ENCODE data around the gene DAAM2.

Gene DAAM2

DNA sequence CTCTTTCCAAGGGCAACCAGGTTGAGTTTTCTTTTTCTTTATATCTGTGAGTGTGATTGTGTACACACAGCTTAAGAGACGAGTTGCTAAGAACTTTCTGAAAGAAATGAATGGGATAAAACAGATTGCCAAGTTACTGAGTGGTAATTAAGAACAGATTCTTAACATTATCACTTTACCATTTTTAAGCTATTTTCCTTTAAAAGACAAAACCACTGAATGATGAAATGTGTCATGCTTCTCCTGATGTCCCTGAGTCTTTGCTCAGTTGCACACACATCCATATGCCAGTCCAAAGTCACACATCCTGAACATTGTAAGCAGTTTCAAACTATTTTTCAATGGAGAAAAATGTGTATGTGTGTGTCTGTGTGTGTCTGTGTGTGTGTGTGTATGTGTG, 5.5 kb upstream of the DAAM2 start:
- DNase-seq (ENCODE audit: extremely low read depth in 1 of 2, low read depth in 1 of 2) = no peak

DNA sequence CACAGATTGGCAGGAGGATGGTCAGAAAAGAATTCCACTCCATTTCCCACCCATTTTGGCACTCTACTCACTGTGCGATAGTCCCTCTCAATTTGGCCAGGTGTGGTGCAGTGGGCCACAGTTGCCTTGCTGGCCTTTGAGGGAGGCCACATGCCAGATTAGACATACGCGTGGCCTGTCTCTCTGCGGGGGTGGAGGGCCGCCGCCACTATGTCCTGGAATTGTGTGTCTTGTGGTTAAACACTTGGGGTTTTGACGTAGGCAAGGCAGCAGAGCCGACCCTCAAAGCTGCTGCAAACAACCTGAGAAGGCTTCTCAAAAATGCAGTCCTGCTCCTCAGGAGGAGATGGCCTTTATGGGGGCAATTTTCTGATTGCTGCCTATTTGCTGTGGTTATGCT, 4.9 kb upstream of the DAAM2 start:
- no peak for DNase-seq (ENCODE audit: extremely low read depth in 1 of 2, low read depth in 1 of 2)

DNA sequence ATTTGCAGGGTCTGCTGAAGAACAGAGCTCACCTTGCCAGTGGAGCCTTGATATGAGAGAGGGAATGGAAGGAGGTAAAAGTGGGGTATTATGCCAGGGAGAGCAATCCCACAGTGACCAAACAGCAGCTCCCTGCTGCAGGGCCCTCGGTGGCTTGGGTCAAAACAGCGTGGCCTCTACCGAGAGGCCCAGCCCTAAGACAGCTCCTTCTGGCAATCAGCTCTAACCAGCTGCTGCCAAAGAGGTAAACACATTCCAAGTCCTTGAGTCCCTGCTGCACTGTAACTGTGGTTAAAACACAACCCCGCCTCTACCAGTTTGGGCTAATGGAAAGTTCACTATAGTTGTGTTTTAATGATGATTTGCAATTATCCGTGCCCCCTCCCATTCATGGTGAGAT, 1.4 kb upstream of the DAAM2 start:
- DNase-seq (ENCODE audit: extremely low read depth in 1 of 2, low read depth in 1 of 2) = no peak

GRCh38 chr6:39791311-39791710, 865 bp upstream of the DAAM2 start:
- no peak for DNase-seq (ENCODE audit: extremely low read depth in 1 of 2, low read depth in 1 of 2)

DNA sequence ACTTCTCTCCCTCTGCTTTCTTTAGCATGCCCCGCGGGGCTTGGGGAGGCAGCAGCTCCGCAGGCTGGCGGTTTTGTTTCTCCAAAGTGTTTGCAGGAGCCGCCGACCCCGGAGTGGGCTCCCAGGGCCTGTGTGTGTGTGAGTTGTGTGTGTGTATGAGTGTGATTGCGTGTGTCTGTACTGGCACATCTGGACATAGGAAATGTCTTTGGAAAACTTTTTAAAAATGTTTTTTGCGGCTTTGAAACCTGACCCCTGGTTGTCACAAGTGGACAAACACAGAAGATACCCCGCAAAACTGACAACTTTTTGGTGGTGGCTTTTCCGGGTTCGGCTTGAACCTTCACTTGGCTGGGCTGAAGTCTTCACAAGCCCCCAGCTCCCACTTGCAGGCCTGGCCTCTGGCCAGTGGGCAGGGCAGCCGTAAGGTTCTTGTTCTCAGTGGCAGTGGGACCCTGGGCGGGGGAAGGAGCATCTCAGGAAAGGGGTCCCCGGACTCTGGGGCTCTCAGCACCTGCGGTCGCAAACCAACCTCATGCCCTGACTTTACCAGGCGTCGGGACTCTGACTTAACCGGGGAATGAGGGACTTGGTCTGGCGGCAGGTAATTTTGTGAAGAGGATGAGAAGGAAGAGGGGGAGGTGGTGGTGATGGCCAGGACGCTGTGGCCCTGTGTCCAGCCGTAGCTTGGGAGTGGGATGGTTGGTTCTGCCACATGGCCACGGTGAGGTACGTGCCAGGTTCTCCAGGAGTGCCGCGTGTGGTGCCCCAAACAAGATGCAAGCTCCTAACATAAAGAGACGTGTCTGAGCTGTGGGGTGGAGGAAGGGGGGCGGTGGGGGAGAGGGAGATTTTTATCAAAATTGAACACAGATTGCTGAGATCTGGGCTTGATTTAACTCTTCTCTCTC, 619 bp downstream of the DAAM2 start:
- no peak for DNase-seq (ENCODE audit: extremely low read depth in 1 of 2, low read depth in 1 of 2)

DNA sequence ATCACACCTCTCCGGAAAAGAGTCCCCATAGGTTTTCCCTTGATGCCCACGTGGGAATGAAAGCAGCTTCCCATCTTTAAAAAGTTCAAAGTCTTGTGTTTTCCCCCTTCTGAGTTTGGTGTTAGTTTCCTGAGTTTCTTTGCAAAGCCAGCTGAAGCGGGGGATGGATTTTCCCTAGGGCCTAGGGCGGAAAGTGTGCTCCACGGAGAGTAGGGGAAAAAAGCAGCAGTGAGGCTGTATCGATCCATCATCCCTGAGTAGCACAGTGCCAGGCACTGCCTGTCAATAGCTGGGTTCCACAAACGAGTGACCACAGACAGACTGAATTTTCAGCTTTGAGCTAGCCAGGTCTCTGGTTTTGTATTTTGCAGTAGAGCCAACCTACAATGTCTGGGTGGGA, 1.3 kb downstream of the DAAM2 start:
- DNase-seq (ENCODE audit: extremely low read depth in 1 of 2, low read depth in 1 of 2) = no peak

GRCh38 chr6:39794231-39794630, 2.1 kb downstream of the DAAM2 start:
- no peak for DNase-seq (ENCODE audit: extremely low read depth in 1 of 2, low read depth in 1 of 2)

GRCh38 chr6:39797751-39798150, 5.6 kb downstream of the DAAM2 start:
- no peak for DNase-seq (ENCODE audit: extremely low read depth in 1 of 2, low read depth in 1 of 2)

DNA sequence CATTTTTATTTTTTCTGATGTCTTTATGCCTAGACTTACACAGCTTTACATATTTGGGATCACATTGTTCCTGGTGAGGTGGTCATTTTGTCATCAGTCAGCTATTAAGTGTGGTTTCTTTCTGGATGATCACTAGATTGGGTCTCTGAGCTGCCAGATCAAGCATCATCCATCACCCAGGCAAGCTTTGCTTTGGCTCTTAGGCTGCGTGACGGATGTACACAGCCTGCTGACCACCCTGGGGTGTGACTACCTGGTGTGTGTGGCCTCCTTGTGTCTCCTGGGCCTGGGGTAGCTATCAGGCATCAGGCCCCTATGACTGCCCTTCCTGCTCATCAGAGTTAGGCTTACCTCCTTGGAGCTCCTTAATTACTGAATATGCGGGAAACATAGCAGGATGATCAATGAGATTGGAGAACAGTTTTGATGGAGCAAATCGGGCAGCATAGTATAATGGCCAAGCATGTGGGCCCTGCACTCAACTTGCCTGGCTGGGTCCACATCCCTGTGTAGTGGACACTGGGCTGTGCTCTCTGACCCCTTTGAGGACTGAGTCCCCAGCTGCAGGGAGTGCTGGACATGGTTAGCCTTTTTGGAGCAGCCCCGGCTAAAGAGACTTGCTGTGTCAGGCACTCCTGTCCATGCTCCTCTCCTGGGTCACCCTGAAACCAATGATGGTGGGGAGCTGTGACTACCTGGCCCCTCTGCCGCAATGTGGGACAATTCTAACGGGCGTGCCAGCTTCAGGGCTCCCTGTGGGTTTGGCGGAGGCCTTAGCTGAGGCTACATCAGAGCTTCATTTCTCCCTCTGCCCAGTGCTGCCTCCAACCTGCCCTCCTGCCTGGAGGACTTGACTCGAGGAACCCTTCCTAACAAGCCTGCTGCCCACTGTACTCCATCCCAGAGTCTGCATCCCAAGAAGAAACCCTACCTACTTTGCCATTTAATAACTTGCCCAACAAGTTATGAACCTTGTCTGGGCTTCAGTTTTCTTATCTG, 8.2 kb downstream of the DAAM2 start:
- no peak for DNase-seq (ENCODE audit: extremely low read depth in 1 of 2, low read depth in 1 of 2)

DNA sequence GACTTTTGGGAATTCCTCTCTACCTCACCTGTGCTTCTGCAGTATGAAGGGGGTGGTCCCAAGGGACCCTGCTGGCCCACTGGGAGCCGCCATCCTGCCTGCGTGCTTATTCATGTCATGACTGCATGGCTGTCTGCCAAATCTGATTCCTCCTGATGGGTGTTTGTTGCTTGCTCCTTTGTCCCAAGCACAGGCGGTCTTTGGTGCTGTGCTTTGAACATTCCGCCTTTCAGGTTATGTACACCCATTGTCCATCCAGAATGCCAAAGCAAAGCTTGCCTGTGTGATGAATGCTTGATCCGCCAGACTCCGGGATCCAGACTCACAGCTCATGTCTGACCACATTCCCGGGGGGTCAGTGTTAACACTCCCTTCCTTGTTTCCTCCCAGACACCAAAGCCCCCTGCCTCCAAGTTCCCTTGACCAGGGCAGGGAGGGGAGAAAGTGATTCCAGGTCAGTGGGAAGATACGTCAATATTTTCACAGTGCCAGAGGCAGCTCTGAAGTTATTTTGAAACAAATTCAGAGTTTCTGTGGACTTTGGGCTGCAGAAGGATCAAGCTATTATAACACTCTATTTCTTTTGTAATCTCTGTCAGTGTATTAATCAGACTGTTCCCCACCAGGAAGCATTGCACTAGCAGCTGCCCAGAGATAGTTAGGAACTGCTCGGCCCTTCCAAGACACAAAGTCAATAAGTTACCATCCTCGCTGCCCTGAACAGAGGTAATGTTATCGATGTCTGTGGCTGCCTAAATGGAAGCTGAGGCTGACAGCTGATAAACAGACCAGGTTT, 9.5 kb downstream of the DAAM2 start:
- no peak for DNase-seq (ENCODE audit: extremely low read depth in 1 of 2, low read depth in 1 of 2)

GRCh38 chr6:39803872-39804271, 11.7 kb downstream of the DAAM2 start:
- DNase-seq (ENCODE audit: extremely low read depth in 1 of 2, low read depth in 1 of 2) = no peak

DNA sequence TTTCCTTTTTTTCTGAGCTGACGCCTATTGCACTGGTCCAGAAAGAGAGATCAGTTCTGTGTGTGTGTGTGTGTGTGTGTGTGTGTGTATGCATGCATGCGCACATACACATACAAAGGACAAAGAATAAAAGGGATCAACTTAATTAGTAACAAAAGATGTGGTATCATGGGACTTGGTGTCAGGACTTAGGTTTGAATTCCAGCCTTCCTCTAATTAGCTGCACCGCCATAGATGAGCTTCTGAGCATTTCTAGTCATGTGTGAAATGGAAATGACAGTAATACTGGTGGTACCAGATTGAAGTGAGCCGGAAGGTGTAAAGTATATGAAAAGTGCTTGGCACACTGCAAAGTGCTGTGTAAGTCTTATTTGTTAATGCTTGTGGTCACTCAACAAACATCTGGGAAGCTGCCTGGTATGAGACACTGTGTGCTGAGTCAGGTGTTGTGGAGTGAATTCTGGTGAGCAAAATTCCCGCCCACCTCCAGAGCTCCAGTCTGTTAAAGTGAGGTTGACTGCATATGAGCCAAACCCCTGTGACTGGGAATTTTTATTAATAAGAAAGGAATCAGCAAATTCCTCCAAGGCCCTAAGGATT, 12.4 kb downstream of the DAAM2 start:
- DNase-seq (ENCODE audit: extremely low read depth in 1 of 2, low read depth in 1 of 2) = no peak

- no peak for DNase-seq (ENCODE audit: extremely low read depth in 1 of 2, low read depth in 1 of 2)
Measured at GRCh38 chr6:39806278-39806677, 14.1 kb downstream of the DAAM2 start.

- DNase-seq (ENCODE audit: extremely low read depth in 1 of 2, low read depth in 1 of 2) = no peak
Measured at GRCh38 chr6:39808346-39808745, 16.2 kb downstream of the DAAM2 start.

DNA sequence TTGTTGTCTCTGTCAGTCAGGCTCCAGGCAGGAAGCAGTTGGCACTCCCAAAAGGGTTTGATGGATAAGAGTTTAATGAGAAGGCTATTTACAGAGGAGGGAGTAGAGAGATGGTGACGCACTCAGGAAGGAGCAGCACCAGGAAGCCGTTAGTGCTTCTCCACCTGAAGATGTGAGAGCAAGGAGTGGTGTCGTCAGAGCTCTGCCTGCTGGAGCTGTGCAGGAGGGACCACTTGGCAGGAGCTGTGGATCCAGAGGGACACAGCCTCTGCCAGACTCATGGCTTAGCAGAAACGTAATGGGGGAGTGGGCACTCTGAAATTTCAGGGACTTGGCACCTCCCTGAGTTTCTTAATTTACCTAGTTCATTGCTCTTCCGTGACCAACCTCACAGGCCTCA, 16.8 kb downstream of the DAAM2 start:
- no peak for DNase-seq (ENCODE audit: extremely low read depth in 1 of 2, low read depth in 1 of 2)

- no peak for DNase-seq (ENCODE audit: extremely low read depth in 1 of 2, low read depth in 1 of 2)
Measured at GRCh38 chr6:39811835-39812345, 19.7 kb downstream of the DAAM2 start.

DNA sequence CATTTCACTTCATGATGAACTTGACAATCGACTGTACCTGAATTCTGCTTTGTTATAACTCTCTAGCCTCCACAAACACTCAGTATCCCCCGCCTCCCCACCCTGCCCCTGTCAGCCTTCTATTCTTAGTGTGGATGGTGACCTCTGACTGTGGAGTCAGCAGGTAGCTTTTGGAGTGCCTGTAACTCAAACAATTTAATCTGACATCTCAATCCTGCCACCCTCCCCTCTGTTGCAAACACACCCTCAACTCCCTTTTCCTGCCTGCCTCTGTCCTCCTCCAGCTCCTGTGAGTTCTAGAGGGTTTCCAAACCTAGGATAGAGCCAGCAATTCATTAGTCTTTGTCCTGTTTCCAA, 20.3 kb downstream of the DAAM2 start:
- DNase-seq (ENCODE audit: extremely low read depth in 1 of 2, low read depth in 1 of 2) = no peak

DNA sequence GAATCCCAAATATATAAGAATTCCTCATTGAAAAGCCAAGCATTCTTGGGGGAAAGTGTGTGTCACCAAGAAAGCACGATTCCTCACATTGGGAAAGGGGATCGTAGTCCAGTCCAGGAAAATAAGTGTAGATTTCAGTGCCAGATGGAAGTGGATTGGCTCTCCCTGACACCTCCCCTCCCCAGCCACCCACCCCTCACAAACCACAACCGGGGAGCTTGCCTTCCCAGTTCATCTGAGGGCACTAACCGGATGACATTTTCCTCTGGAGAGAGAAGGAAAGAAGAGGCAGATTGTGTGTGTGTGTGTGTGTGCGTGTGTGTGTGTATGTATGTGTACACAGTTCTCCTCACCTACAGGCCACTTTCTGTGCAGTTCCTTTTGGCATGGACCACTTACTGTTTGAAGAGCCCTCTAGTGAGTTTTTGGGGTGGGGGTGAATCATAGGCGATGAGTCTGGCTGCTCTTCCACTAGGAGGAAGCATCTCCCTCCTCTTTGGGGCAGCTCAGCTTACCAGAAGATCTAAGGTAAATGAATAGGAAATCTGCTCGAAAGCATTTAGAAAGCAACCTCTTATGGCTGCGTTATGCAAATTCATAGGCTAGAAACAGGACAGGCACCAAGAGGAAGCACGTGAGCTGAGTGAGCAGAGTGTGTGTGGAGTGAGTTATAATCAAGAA, 20.8 kb downstream of the DAAM2 start:
- no peak for DNase-seq (ENCODE audit: extremely low read depth in 1 of 2, low read depth in 1 of 2)

GRCh38 chr6:39814236-39814635, 22.1 kb downstream of the DAAM2 start:
- no peak for DNase-seq (ENCODE audit: extremely low read depth in 1 of 2, low read depth in 1 of 2)

GRCh38 chr6:39815356-39815755, 23.2 kb downstream of the DAAM2 start:
- DNase-seq (ENCODE audit: extremely low read depth in 1 of 2, low read depth in 1 of 2) = no peak
